Fibroblast of peridontal ligament (primary cell): ENCODE measurements around the gene TCF19.
A peak's percentile ranks its signal among the peaks of the same experiment; 100 is the strongest.
"Not testable (repeated sequence)": the region's sequence is repeated elsewhere in the genome, so short reads cannot be mapped to it uniquely, and the experiment has no call there.

Experiments used
- DNase-seq: peaks from one replicate; pipeline ENCODE4 v3.0.0-alpha.2; 2010; ENCODE audit errors: extremely low read depth

The TCF19 gene

GRCh38 chr6:31179896-31180295 is 21.5 kb downstream of the TCF19 start:
- no peak for DNase-seq

GRCh38 chr6:31180500-31180899 is 22.1 kb downstream of the TCF19 start:
- DNase-seq: peak; percentile 86

GRCh38 chr6:31183287-31183686 is 24.9 kb downstream of the TCF19 start:
- DNase-seq: not testable (repeated sequence)

- DNase-seq: not testable (repeated sequence)
Measured at GRCh38 chr6:31183859-31184258, 25.5 kb downstream of the TCF19 start.

- not testable (repeated sequence) for DNase-seq
Measured at GRCh38 chr6:31185695-31186051, 27.3 kb downstream of the TCF19 start.

- DNase-seq: no peak
Measured at GRCh38 chr6:31186052-31186734, 27.8 kb downstream of the TCF19 start.

GRCh38 chr6:31187780-31188194 is 29.4 kb downstream of the TCF19 start:
- no peak for DNase-seq

- DNase-seq: not testable (repeated sequence)
Measured at GRCh38 chr6:31189223-31189622, 30.8 kb downstream of the TCF19 start.

GRCh38 chr6:31190488-31190887 is 32.1 kb downstream of the TCF19 start:
- DNase-seq: no peak

- peak; percentile 74 for DNase-seq
Measured at GRCh38 chr6:31192431-31193105, 34.2 kb downstream of the TCF19 start.

- DNase-seq: no peak
Measured at GRCh38 chr6:31193206-31193605, 34.8 kb downstream of the TCF19 start.

GRCh38 chr6:31194061-31194834 is 35.9 kb downstream of the TCF19 start:
- no peak for DNase-seq

GRCh38 chr6:31195308-31195979 is 37.1 kb downstream of the TCF19 start:
- not testable (repeated sequence) for DNase-seq

- not testable (repeated sequence) for DNase-seq
Measured at GRCh38 chr6:31196251-31197022, 38.0 kb downstream of the TCF19 start.

GRCh38 chr6:31197559-31198305 is 39.3 kb downstream of the TCF19 start:
- peak; percentile 69 for DNase-seq

- not testable (repeated sequence) for DNase-seq
Measured at GRCh38 chr6:31199105-31199452, 40.7 kb downstream of the TCF19 start.

GRCh38 chr6:31202259-31203166 is 44.1 kb downstream of the TCF19 start:
- DNase-seq: no peak

- no peak for DNase-seq
Measured at GRCh38 chr6:31203345-31203979, 45.1 kb downstream of the TCF19 start.

- no peak for DNase-seq
Measured at GRCh38 chr6:31204751-31205145, 46.4 kb downstream of the TCF19 start.
